22Rv1 (cell line): ENCODE results near the gene OSGEPL1.

Experiments
- CTCF ChIP-seq: fragments of 450-650 bp; IDR thresholded peaks from 2 replicates; pipeline ENCODE4 v1.5.1; 2017; ENCODE audit warnings: mild to moderate bottlenecking
- ZFX ChIP-seq: fragments of 450-650 bp; IDR thresholded peaks from 2 replicates; pipeline ENCODE4 v1.6.1; 2017; ENCODE audit warnings: antibody characterized with exemption, borderline replicate concordance

- TF ChIP-seq CTCF (no peak), ZFX (no peak)
Observed at GRCh38 chr2:189756311-189756952, 6.2 kb downstream of the OSGEPL1 start.
